GM18505 (cell line): ENCODE data around the gene MAPK8IP3.

ENCODE experiments used
- ATAC-seq: cut with Tn5 transposase; IDR thresholded peaks from one replicate; pipeline ENCODE4 v1.9.1; 2021; ENCODE audit not compliant: unreplicated experiment
- POLR2A ChIP-seq: IDR thresholded peaks from 4 replicates; pipeline ENCODE4 v1.6.1; 2011; ENCODE audit warnings: borderline replicate concordance; ENCODE audit not compliant: insufficient read depth, insufficient read length; ENCODE audit errors: extremely low read depth

The MAPK8IP3 gene

GRCh38 chr16:1818204-1818872 lies 112.3 kb downstream of the MAPK8IP3 start:
- no peak for TF ChIP-seq POLR2A
- no peak for ATAC-seq

DNA sequence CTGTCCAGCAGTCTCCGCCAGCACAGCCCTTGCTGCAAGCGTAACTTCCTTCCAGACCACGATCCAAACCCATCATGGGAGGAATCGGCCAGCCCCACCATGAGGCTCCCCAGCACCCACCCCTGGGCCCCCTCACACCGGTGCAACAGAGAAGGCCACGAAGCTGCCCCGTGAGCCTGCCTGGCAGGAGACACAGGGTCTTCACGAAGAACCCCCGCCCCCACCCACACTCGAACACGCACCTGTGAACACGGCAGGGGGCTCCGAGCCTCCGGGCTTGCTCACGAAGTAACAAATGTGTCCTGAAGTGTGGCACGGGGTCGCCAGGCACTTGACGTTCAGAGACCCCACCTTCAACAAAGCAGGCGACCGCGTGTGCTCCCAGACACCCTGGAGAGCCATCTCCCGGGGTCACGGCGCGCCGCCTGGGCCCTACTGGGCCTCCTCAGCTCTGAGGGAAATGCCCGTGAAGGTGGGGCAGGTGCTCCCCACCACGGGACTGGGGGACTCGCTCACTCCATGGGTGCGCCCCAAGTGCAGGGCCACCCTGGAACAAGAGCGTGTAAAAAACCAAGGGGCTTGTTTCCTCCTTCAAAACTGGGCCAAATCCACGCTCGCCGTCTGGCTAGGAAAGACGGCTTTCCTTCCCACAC lies 113.0 kb downstream of the MAPK8IP3 start:
- TF ChIP-seq POLR2A = no peak
- ATAC-seq = no peak

GRCh38 chr16:1819611-1820010 lies 113.6 kb downstream of the MAPK8IP3 start:
- no peak for TF ChIP-seq POLR2A
- ATAC-seq = no peak
